ENCODE data around the gene ARHGAP29.

Gene ARHGAP29

DNA sequence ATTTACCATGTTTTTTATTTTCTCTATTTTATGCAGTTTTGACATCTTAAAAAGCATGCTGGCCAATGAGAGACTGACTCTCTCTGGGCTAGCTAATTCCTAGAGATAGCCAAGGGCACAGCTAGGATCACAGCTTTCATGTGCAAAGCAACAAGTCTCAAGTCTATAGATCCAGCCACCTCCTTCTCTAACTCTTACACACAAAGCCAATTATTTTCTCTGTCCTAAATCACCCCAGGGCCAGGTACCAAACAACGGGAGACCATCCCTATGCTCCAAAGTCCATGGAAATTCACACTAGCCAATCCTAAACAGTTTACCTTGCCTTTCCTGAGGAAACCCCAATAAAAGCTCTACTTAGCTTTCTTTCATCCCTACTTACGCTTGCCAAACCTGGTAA lies 38.0 kb downstream of the ARHGAP29 start (continued):
- no peak for TF ChIP-seq ZNF510 (tag by site-specific recombination; IDR thresholded peaks at IDR 0.05; ENCODE audit: insufficient replicate concordance)
- TF ChIP-seq ZNF660 (tag by site-specific recombination; IDR thresholded peaks at IDR 0.05): no peak
- TF ChIP-seq, protein P1, sequence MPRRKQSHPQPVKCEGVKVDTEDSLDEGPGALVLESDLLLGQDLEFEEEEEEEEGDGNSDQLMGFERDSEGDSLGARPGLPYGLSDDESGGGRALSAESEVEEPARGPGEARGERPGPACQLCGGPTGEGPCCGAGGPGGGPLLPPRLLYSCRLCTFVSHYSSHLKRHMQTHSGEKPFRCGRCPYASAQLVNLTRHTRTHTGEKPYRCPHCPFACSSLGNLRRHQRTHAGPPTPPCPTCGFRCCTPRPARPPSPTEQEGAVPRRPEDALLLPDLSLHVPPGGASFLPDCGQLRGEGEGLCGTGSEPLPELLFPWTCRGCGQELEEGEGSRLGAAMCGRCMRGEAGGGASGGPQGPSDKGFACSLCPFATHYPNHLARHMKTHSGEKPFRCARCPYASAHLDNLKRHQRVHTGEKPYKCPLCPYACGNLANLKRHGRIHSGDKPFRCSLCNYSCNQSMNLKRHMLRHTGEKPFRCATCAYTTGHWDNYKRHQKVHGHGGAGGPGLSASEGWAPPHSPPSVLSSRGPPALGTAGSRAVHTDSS (tag by site-specific recombination; IDR thresholded peaks at IDR 0.05): no peak
- TF ChIP-seq ZNF621 (tag by site-specific recombination; IDR thresholded peaks at IDR 0.05): no peak
- TF ChIP-seq ZNF701 (tag by site-specific recombination; IDR thresholded peaks at IDR 0.05): no peak
- TF ChIP-seq ZNF670 (tag by site-specific recombination; IDR thresholded peaks at IDR 0.05; ENCODE audit: low read depth): no peak
- no peak for TF ChIP-seq ZNF560 (tag by site-specific recombination; IDR thresholded peaks at IDR 0.05; ENCODE audit: borderline replicate concordance)

DNA sequence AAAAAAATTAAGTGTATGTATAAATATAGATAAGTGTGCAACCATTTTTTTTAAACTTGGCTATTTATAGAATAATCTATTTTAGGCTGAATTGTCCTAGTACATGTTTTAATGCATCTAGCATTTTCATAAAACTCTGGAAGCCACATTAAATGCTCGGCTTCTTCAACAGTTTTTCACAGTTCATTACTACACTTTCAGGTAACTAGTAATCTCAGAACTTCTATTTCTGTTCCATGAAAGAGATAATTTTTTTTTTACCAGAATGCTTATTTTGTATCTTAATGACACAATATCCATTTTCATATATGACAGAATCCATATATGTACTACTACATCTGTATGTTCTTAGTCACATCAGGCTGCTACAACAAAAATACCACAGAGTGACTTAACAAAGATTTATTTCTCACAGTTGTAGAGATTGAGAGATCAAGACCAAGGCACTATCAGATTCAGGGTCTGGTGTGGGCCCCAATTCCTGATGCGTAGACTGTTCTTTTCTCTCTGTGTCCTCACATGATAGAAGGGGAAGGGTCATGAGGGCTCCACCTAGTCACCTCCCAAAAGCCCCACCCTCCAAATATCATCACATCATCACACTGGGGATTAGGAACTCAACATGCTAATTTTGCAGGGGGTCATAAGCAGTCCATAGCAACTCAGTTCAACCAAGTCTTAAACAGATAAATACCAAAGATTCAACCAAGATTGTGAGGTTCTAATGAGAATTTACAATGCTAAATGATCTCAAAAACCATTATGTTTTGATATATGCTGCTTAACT lies 43.1 kb downstream of the ARHGAP29 start:
- ChIA-PET CTCF (no interaction called here), POLR2A (no interaction called here)
- Histone ChIP-seq H3K27ac (ENCODE audit: extremely low read depth, low read depth, low read length) (no peak overlapping the region), H3K4me3 (ENCODE audit: low read depth, low read length) (no peak overlapping the region), H3K36me3 (ENCODE audit: control insufficient read depth in 2 of 2, insufficient read depth in 1 of 2, low read length in 2 of 2) (peaks cover 0 to 3% of the 10 kb centered on the region in 2 experiments; a peak in 2 of 3 replicates), H3K9me3 (ENCODE audit: control insufficient read depth, insufficient read depth, low read depth, low read length) (no peaks in the 10 kb centered on the region), H3K4me1 (ENCODE audit: control insufficient read depth, insufficient read depth, low read length) (no peaks in the 10 kb centered on the region)
- TF ChIP-seq, protein P2, sequence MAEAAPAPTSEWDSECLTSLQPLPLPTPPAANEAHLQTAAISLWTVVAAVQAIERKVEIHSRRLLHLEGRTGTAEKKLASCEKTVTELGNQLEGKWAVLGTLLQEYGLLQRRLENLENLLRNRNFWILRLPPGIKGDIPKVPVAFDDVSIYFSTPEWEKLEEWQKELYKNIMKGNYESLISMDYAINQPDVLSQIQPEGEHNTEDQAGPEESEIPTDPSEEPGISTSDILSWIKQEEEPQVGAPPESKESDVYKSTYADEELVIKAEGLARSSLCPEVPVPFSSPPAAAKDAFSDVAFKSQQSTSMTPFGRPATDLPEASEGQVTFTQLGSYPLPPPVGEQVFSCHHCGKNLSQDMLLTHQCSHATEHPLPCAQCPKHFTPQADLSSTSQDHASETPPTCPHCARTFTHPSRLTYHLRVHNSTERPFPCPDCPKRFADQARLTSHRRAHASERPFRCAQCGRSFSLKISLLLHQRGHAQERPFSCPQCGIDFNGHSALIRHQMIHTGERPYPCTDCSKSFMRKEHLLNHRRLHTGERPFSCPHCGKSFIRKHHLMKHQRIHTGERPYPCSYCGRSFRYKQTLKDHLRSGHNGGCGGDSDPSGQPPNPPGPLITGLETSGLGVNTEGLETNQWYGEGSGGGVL (tag by site-specific recombination; IDR thresholded peaks at IDR 0.05): no peak
- TF ChIP-seq, protein P3, sequence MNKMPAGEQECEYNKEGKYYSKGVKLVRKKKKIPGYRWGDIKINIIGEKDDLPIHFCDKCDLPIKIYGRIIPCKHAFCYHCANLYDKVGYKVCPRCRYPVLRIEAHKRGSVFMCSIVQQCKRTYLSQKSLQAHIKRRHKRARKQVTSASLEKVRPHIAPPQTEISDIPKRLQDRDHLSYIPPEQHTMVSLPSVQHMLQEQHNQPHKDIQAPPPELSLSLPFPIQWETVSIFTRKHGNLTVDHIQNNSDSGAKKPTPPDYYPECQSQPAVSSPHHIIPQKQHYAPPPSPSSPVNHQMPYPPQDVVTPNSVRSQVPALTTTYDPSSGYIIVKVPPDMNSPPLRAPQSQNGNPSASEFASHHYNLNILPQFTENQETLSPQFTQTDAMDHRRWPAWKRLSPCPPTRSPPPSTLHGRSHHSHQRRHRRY (tag by site-specific recombination; IDR thresholded peaks at IDR 0.05): no peak
- TF ChIP-seq KLF8 (tag by site-specific recombination; IDR thresholded peaks at IDR 0.05): no peak
- TF ChIP-seq, protein P4, sequence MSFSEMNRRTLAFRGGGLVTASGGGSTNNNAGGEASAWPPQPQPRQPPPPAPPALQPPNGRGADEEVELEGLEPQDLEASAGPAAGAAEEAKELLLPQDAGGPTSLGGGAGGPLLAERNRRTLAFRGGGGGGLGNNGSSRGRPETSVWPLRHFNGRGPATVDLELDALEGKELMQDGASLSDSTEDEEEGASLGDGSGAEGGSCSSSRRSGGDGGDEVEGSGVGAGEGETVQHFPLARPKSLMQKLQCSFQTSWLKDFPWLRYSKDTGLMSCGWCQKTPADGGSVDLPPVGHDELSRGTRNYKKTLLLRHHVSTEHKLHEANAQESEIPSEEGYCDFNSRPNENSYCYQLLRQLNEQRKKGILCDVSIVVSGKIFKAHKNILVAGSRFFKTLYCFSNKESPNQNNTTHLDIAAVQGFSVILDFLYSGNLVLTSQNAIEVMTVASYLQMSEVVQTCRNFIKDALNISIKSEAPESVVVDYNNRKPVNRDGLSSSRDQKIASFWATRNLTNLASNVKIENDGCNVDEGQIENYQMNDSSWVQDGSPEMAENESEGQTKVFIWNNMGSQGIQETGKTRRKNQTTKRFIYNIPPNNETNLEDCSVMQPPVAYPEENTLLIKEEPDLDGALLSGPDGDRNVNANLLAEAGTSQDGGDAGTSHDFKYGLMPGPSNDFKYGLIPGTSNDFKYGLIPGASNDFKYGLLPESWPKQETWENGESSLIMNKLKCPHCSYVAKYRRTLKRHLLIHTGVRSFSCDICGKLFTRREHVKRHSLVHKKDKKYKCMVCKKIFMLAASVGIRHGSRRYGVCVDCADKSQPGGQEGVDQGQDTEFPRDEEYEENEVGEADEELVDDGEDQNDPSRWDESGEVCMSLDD (tag by site-specific recombination; IDR thresholded peaks at IDR 0.05): no peak
- TF ChIP-seq, protein P5, sequence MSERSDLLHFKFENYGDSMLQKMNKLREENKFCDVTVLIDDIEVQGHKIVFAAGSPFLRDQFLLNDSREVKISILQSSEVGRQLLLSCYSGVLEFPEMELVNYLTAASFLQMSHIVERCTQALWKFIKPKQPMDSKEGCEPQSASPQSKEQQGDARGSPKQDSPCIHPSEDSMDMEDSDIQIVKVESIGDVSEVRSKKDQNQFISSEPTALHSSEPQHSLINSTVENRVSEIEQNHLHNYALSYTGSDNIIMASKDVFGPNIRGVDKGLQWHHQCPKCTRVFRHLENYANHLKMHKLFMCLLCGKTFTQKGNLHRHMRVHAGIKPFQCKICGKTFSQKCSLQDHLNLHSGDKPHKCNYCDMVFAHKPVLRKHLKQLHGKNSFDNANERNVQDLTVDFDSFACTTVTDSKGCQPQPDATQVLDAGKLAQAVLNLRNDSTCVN (tag by site-specific recombination; optimal IDR thresholded peaks at IDR 0.05): no peak
- TF ChIP-seq GLIS1 (tag by site-specific recombination; IDR thresholded peaks at IDR 0.05): no peak
- TF ChIP-seq, protein P6, sequence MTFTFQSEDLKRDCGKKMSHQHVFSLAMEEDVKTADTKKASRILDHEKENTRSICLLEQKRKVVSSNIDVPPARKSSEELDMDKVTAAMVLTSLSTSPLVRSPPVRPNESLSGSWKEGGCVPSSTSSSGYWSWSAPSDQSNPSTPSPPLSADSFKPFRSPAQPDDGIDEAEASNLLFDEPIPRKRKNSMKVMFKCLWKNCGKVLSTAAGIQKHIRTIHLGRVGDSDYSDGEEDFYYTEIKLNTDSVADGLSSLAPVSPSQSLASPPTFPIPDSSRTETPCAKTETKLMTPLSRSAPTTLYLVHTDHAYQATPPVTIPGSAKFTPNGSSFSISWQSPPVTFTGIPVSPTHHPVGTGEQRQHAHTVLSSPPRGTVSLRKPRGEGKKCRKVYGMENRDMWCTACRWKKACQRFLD (tag by site-specific recombination; IDR thresholded peaks at IDR 0.05): no peak
- TF ChIP-seq, protein P1 (tag by site-specific recombination; IDR thresholded peaks at IDR 0.05): no peak
- TF ChIP-seq ZNF707 (tag by site-specific recombination; IDR thresholded peaks at IDR 0.05): no peak
- no peak for TF ChIP-seq IKZF3 (tag by site-specific recombination; IDR thresholded peaks at IDR 0.05)
- no peak for TF ChIP-seq ZNF391 (tag by site-specific recombination; IDR thresholded peaks at IDR 0.05; ENCODE audit: borderline replicate concordance, low read depth)
- TF ChIP-seq, protein P7, sequence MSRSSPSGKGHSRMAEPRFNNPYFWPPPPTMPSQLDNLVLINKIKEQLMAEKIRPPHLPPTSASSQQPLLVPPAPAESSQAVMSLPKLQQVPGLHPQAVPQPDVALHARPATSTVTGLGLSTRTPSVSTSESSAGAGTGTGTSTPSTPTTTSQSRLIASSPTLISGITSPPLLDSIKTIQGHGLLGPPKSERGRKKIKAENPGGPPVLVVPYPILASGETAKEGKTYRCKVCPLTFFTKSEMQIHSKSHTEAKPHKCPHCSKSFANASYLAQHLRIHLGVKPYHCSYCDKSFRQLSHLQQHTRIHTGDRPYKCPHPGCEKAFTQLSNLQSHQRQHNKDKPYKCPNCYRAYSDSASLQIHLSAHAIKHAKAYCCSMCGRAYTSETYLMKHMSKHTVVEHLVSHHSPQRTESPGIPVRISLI (tag by site-specific recombination; IDR thresholded peaks at IDR 0.05): no peak
- TF ChIP-seq YY1 (tag by site-specific recombination; IDR thresholded peaks at IDR 0.05): no peak
- TF ChIP-seq ZNF658 (tag by site-specific recombination; IDR thresholded peaks at IDR 0.05): no peak
- no peak for TF ChIP-seq ZNF571 (tag by site-specific recombination; IDR thresholded peaks at IDR 0.05)
- TF ChIP-seq SP7 (tag by site-specific recombination; IDR thresholded peaks at IDR 0.05): no peak
- TF ChIP-seq ZNF791 (tag by site-specific recombination; IDR thresholded peaks at IDR 0.05): no peak

All from HEK293 (cell line).